PC-3 (cell line): ENCODE data around the gene SLC47A1.

Experiments
- CTCF ChIP-seq: fragments of 300-600 bp; sonication (generic); conservative IDR thresholded peaks from 2 replicates; pipeline ENCODE4 v1.5.1; 2017; ENCODE audit warnings: antibody characterized with exemption, low read depth, mild to moderate bottlenecking, low read length
- EZH2 ChIP-seq: fragments of 300-600 bp; sonication (generic); IDR thresholded peaks from one replicate; pipeline ENCODE4 v1.6.1; 2017; ENCODE audit warnings: antibody characterized with exemption, mild to moderate bottlenecking, low read length; ENCODE audit not compliant: unreplicated experiment
- EZH2phosphoT487 ChIP-seq: fragments of 300-600 bp; sonication (generic); IDR thresholded peaks from 2 replicates; pipeline ENCODE4 v1.6.1; 2018; ENCODE audit warnings: mild to moderate bottlenecking, antibody characterized with exemption, low read length, borderline replicate concordance

DNA sequence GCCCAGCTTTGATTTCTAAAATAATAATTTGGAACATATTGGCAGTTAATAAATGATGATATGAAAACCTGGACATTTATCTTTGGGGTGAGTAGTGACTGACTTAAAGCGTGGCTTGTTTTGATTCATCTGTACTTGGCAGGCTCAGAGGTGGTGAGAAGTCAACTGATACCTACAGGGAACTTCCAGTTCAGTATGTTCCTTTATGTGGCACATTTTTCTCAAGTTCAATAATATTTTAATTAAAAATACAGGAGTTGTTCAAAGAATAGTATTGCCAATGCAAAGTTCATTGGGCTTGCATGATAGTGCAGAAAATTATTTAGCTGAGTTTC, 34.3 kb downstream of the SLC47A1 start:
- no peak for TF ChIP-seq CTCF
- TF ChIP-seq EZH2 = no peak
- no peak for TF ChIP-seq EZH2phosphoT487
